ENCODE data around the gene CCDC102A.

CCDC102A gene

GRCh38 chr16:57519796-57520360 lies 16.5 kb downstream of the CCDC102A start:
- DNase-seq (ENCODE audit: low read depth in 2 of 2, low spot score in 1 of 2), result peak; percentile 76 to 78

GRCh38 chr16:57518922-57519321 lies 17.4 kb downstream of the CCDC102A start:
- DNase-seq (ENCODE audit: low read depth in 2 of 2, low spot score in 1 of 2), result no peak

GRCh38 chr16:57518520-57518919 lies 17.9 kb downstream of the CCDC102A start:
- no peak for DNase-seq (ENCODE audit: low read depth in 2 of 2, low spot score in 1 of 2)

- DNase-seq (ENCODE audit: low read depth in 2 of 2, low spot score in 1 of 2), result no peak
These were observed 18.7 kb downstream of the CCDC102A start for GRCh38 chr16:57517397-57518367.

GRCh38 chr16:57516773-57517172 lies 19.6 kb downstream of the CCDC102A start:
- DNase-seq (ENCODE audit: low read depth in 2 of 2, low spot score in 1 of 2), result no peak

- DNase-seq (ENCODE audit: low read depth in 2 of 2, low spot score in 1 of 2), result no peak
These were observed 20.1 kb downstream of the CCDC102A start for GRCh38 chr16:57516176-57516725.

GRCh38 chr16:57514791-57515600 lies 21.4 kb downstream of the CCDC102A start:
- DNase-seq (ENCODE audit: low read depth in 2 of 2, low spot score in 1 of 2), result no peak

- DNase-seq (ENCODE audit: low read depth in 2 of 2, low spot score in 1 of 2), result no peak
These were observed 22.0 kb downstream of the CCDC102A start for GRCh38 chr16:57514371-57514770.

- no peak for DNase-seq (ENCODE audit: low read depth in 2 of 2, low spot score in 1 of 2)
These were observed 22.8 kb downstream of the CCDC102A start for GRCh38 chr16:57513371-57514102.

- DNase-seq (ENCODE audit: low read depth in 2 of 2, low spot score in 1 of 2), result no peak
These were observed 23.9 kb downstream of the CCDC102A start for GRCh38 chr16:57512296-57513001.

- DNase-seq (ENCODE audit: low read depth in 2 of 2, low spot score in 1 of 2), result no peak
These were observed 26.1 kb downstream of the CCDC102A start for GRCh38 chr16:57510016-57510871.

GRCh38 chr16:57509231-57509923 lies 27.0 kb downstream of the CCDC102A start:
- no peak for DNase-seq (ENCODE audit: low read depth in 2 of 2, low spot score in 1 of 2)

- DNase-seq (ENCODE audit: low read depth in 2 of 2, low spot score in 1 of 2), result no peak
These were observed 28.3 kb downstream of the CCDC102A start for GRCh38 chr16:57508035-57508425.

- no peak for DNase-seq (ENCODE audit: low read depth in 2 of 2, low spot score in 1 of 2)
These were observed 29.0 kb downstream of the CCDC102A start for GRCh38 chr16:57507136-57508034.

- DNase-seq (ENCODE audit: low read depth in 2 of 2, low spot score in 1 of 2), result no peak
These were observed 31.2 kb downstream of the CCDC102A start for GRCh38 chr16:57505169-57505568.

GRCh38 chr16:57504491-57504890 lies 31.9 kb downstream of the CCDC102A start:
- DNase-seq (ENCODE audit: low read depth in 2 of 2, low spot score in 1 of 2), result no peak

GRCh38 chr16:57504001-57504400 lies 32.4 kb downstream of the CCDC102A start:
- DNase-seq (ENCODE audit: low read depth in 2 of 2, low spot score in 1 of 2), result no peak

Data from stimulated activated CD8-positive, alpha-beta memory T cell treated with anti-CD3 and anti-CD28 coated beads, Interleukin-4, amount 100 ng/mL, for 1 hour (primary cell).